GM18505 (cell line): ENCODE results near the gene CHMP1B.
A peak's percentile ranks its signal among the peaks of the same experiment; 100 is the strongest.
"Not testable (repeated sequence)": the region's sequence is repeated elsewhere in the genome, so short reads cannot be mapped to it uniquely, and the experiment has no call there.

Experiments
- ATAC-seq: cut with Tn5 transposase; IDR thresholded peaks from one replicate; pipeline ENCODE4 v1.9.1; 2021; ENCODE audit not compliant: unreplicated experiment
- POLR2A ChIP-seq: IDR thresholded peaks from 4 replicates; pipeline ENCODE4 v1.6.1; 2011; ENCODE audit warnings: borderline replicate concordance; ENCODE audit not compliant: insufficient read depth, insufficient read length; ENCODE audit errors: extremely low read depth

CHMP1B gene

GRCh38 chr18:11849841-11850634 lies 1.2 kb upstream of the CHMP1B start:
- TF ChIP-seq POLR2A, result no peak
- ATAC-seq, result no peak

- no peak for TF ChIP-seq POLR2A
- ATAC-seq, result peak; percentile 28
Measured at GRCh38 chr18:11850821-11851145, 430 bp upstream of the CHMP1B start.

GRCh38 chr18:11851806-11852337 lies 659 bp downstream of the CHMP1B start:
- ATAC-seq, result no peak
- TF ChIP-seq POLR2A, result no peak

GRCh38 chr18:11854554-11854953 lies 3.3 kb downstream of the CHMP1B start:
- not testable (repeated sequence) for ATAC-seq

- ATAC-seq, result no peak
- TF ChIP-seq POLR2A, result no peak
Measured at GRCh38 chr18:11857177-11857887, 6.1 kb downstream of the CHMP1B start.

- ATAC-seq, result no peak
- TF ChIP-seq POLR2A, result no peak
Measured at GRCh38 chr18:11859282-11859830, 8.1 kb downstream of the CHMP1B start.

- no peak for TF ChIP-seq POLR2A
- no peak for ATAC-seq
Measured at GRCh38 chr18:11859903-11860407, 8.7 kb downstream of the CHMP1B start.

- ATAC-seq, result no peak
- no peak for TF ChIP-seq POLR2A
Measured at GRCh38 chr18:11860594-11861450, 9.6 kb downstream of the CHMP1B start.

GRCh38 chr18:11861583-11862288 lies 10.5 kb downstream of the CHMP1B start:
- no peak for TF ChIP-seq POLR2A
- ATAC-seq, result no peak

GRCh38 chr18:11862468-11863137 lies 11.4 kb downstream of the CHMP1B start:
- ATAC-seq, result no peak
- no peak for TF ChIP-seq POLR2A

- ATAC-seq, result no peak
- TF ChIP-seq POLR2A, result no peak
Measured at GRCh38 chr18:11864471-11864870, 13.3 kb downstream of the CHMP1B start.

- ATAC-seq, result no peak
- TF ChIP-seq POLR2A, result no peak
Measured at GRCh38 chr18:11865071-11865470, 13.9 kb downstream of the CHMP1B start.
